ENCODE data around the gene NSD2.

The NSD2 gene

GRCh38 chr4:1823545-1823932 is 47.7 kb upstream of the NSD2 start:
- Histone ChIP-seq H3K27ac (replicated peaks) (no peak overlapping the region), H3K4me3 (replicated peaks; ENCODE audit: insufficient read depth, low read length) (no peak overlapping the region), H3K27me3 (ENCODE audit: insufficient read depth, poor library complexity, severe bottlenecking) (no peaks in the 10 kb centered on the region)
- DNase-seq (ENCODE audit: low read depth in 1 of 2, low spot score in 1 of 2) = no peak
- TF ChIP-seq, protein P1, sequence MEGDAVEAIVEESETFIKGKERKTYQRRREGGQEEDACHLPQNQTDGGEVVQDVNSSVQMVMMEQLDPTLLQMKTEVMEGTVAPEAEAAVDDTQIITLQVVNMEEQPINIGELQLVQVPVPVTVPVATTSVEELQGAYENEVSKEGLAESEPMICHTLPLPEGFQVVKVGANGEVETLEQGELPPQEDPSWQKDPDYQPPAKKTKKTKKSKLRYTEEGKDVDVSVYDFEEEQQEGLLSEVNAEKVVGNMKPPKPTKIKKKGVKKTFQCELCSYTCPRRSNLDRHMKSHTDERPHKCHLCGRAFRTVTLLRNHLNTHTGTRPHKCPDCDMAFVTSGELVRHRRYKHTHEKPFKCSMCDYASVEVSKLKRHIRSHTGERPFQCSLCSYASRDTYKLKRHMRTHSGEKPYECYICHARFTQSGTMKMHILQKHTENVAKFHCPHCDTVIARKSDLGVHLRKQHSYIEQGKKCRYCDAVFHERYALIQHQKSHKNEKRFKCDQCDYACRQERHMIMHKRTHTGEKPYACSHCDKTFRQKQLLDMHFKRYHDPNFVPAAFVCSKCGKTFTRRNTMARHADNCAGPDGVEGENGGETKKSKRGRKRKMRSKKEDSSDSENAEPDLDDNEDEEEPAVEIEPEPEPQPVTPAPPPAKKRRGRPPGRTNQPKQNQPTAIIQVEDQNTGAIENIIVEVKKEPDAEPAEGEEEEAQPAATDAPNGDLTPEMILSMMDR (IDR thresholded peaks at IDR 0.05; ENCODE audit: insufficient read depth, low read length) = no peak
- TF ChIP-seq GABPA (IDR thresholded peaks at IDR 0.05; ENCODE audit: low read depth) (no peak), POLR2AphosphoS5 (IDR thresholded peaks at IDR 0.05; ENCODE audit: low read depth) (no peak), SPI1 (IDR thresholded peaks at IDR 0.05; ENCODE audit: borderline replicate concordance, low read depth) (no peak), REST (IDR thresholded peaks at IDR 0.05; ENCODE audit: insufficient replicate concordance, low read depth) (no peak)

- no peak for TF ChIP-seq GABPA (IDR thresholded peaks at IDR 0.05; ENCODE audit: low read depth)
- TF ChIP-seq POLR2AphosphoS5 (IDR thresholded peaks at IDR 0.05; ENCODE audit: low read depth) = no peak
- TF ChIP-seq, protein P1 (IDR thresholded peaks at IDR 0.05; ENCODE audit: insufficient read depth, low read length) = no peak
- TF ChIP-seq REST (IDR thresholded peaks at IDR 0.05; ENCODE audit: insufficient replicate concordance, low read depth) = no peak
- Histone ChIP-seq H3K27me3 (ENCODE audit: insufficient read depth, poor library complexity, severe bottlenecking) (no peaks in the 10 kb centered on the region), H3K27ac (replicated peaks) (no peak overlapping the region), H3K4me3 (replicated peaks; ENCODE audit: insufficient read depth, low read length) (no peak overlapping the region)
- no peak for DNase-seq (ENCODE audit: low read depth in 1 of 2, low spot score in 1 of 2)
Observed at GRCh38 chr4:1824746-1825145, 46.4 kb upstream of the NSD2 start.

GRCh38 chr4:1825326-1825725 is 45.9 kb upstream of the NSD2 start:
- no peak for TF ChIP-seq POLR2AphosphoS5 (IDR thresholded peaks at IDR 0.05; ENCODE audit: low read depth)
- TF ChIP-seq, protein P1 (IDR thresholded peaks at IDR 0.05; ENCODE audit: insufficient read depth, low read length) = no peak
- TF ChIP-seq SPI1 (IDR thresholded peaks at IDR 0.05; ENCODE audit: borderline replicate concordance, low read depth) = no peak
- TF ChIP-seq REST (IDR thresholded peaks at IDR 0.05; ENCODE audit: insufficient replicate concordance, low read depth) = no peak
- TF ChIP-seq GABPA (IDR thresholded peaks at IDR 0.05; ENCODE audit: low read depth) = no peak
- H3K27me3 ChIP-seq (ENCODE audit: insufficient read depth, poor library complexity, severe bottlenecking) = no peaks in the 10 kb centered on the region
- DNase-seq (ENCODE audit: low read depth in 1 of 2, low spot score in 1 of 2) = no peak
- H3K27ac ChIP-seq (replicated peaks) = no peak overlapping the region
- no peak overlapping the region for H3K4me3 ChIP-seq (replicated peaks; ENCODE audit: insufficient read depth, low read length)
